Stomach (tissue), 9 donors: ENCODE results near the gene PRKG1. TPM values are rescaled to one million over a fixed set of nuclear protein-coding genes. Genes with fewer than 3 reads are reported as not detected.

Source experiments
- DNase-seq, 2 donors: peaks; one replicate each; pipeline versions ENCODE4 v3.0.0 to v3.0.0-alpha.2; 2013 to 2019
- H3K27ac ChIP-seq, 5 donors: fragments of 200-600 bp in 4 of 5; sonication (generic) in 4 of 5; one replicate each; pipeline ENCODE4 v1.5.1; 2013 to 2019; ENCODE audit warnings: mild to moderate bottlenecking in 1 of 5, moderate library complexity in 1 of 5
- H3K27me3 ChIP-seq, 3 donors: fragments of 200-600 bp; sonication (generic); one replicate each; pipeline ENCODE4 v1.5.1; 2017 to 2019; ENCODE audit warnings: mixed run types in 1 of 3
- H3K36me3 ChIP-seq, 4 donors: fragments of 200-600 bp; sonication (generic); 1 replicate in 3 of 4; 2 replicates in 1 of 4; pipeline ENCODE4 v1.5.1; 2016 to 2019
- H3K4me1 ChIP-seq, 4 donors: fragments of 200-600 bp; sonication (generic); one replicate each; pipeline ENCODE4 v1.5.1; 2016 to 2019
- H3K4me3 ChIP-seq, 4 donors: fragments of 200-600 bp; sonication (generic) in 3 of 4; one replicate each; pipeline ENCODE4 v1.5.1; 2016 to 2019; ENCODE audit warnings: mild to moderate bottlenecking in 1 of 4
- H3K9me3 ChIP-seq, 4 donors: fragments of 200-600 bp; sonication (generic); one replicate each; pipeline ENCODE4 v1.5.1; 2016 to 2019
- CTCF ChIP-seq, 7 experiments: fragments of 450-650 bp in 4 of 7; fragments of 200-600 bp in 3 of 7; sonication (generic) in 3 of 7; IDR thresholded peaks; one replicate each; pipeline ENCODE4 v1.5.1; 2016 to 2019; ENCODE audit warnings: antibody characterized with exemption in 7 of 7, control low read depth in 2 of 7, mild to moderate bottlenecking in 1 of 7
- EP300 ChIP-seq: sonication (generic); formaldehyde crosslinking; IDR thresholded peaks from one replicate; pipeline ENCODE4 v1.6.1; 2017; ENCODE audit warnings: antibody characterized with exemption
- POLR2A ChIP-seq, 4 donors: fragments of 450-650 bp; IDR thresholded peaks; one replicate each; pipeline ENCODE4 v1.6.1; 2016; ENCODE audit warnings: antibody characterized with exemption in 4 of 4, control low read depth in 2 of 4, mild to moderate bottlenecking in 1 of 4, moderate library complexity in 1 of 4
- POLR2AphosphoS5 ChIP-seq, 3 donors: sonication (generic); formaldehyde crosslinking; IDR thresholded peaks; one replicate each; pipeline ENCODE4 v1.6.1; 2016; ENCODE audit warnings: antibody characterized with exemption in 3 of 3
- WGBS, 5 donors: extraction: QIAGEN DNeasy Blood & Tissue Kit in 3 of 5; methylation state at CpG; one replicate each; pipeline versions ENCODE4 v1.1.5 to v1.1.7; 2013 to 2018; 5-methylcytosine and 5-hydroxymethylcytosine counted together
- intact Hi-C: fragments of 100-400 bp; cut with DNase I; formaldehyde crosslinking; loops from one replicate; pipeline ENCODE4 v1.15.1; 2023; ENCODE audit warnings: low total_unique reads
- polyA plus RNA-seq, 3 donors: library from polyadenylated mRNA; stranded (reverse); fragments of 200-250 nt; gene quantifications; one replicate each; pipeline ENCODE4 v1.2.3, GENCODE V29; 2013
- total RNA-seq, 5 donors: library from RNA; depleted of rRNA; stranded (reverse); fragments of >200 nt; gene quantifications; one replicate each; pipeline versions ENCODE4 v1.1.0 to v1.2.3, GENCODE V29; 2014 to 2016
- donor health status: healthy with polysubstance abuse.
- donor health status: Bipolar disorder and iron deficiency.
- donor health status: healthy.

Gene PRKG1
- total and polyA plus RNA-seq, 8 donors, result 1.5 to 89.2 (median 14.3) TPM

GRCh38 chr10:51508156-51508555 lies 433.9 kb downstream of the PRKG1 start:
- DNase-seq, result no peak
- Histone ChIP-seq H3K4me1 (no peaks in the 10 kb centered on the region), H3K9me3 (no peaks in the 10 kb centered on the region), H3K4me3 (no peak overlapping the region), H3K36me3 (no peaks in the 10 kb centered on the region), H3K27me3 (no peaks in the 10 kb centered on the region), H3K27ac (no peak overlapping the region)
- WGBS, 5 donors, result 86 to 89% (median 87%) methylated on average over 2 of the region's 2 CpGs
- intact Hi-C loops, result no loop called here
- TF ChIP-seq POLR2AphosphoS5 (IDR thresholded peaks at IDR 0.05) (no peak), EP300 (no peak), POLR2A (IDR thresholded peaks at IDR 0.05) (no peak), CTCF (IDR thresholded peaks at IDR 0.05) (no peak)

GRCh38 chr10:51510231-51510630 lies 435.9 kb downstream of the PRKG1 start:
- no peaks in the 10 kb centered on the region for H3K4me1 ChIP-seq
- DNase-seq, result no peak
- H3K27ac ChIP-seq, result no peak overlapping the region
- H3K9me3 ChIP-seq, result no peaks in the 10 kb centered on the region
- no peaks in the 10 kb centered on the region for H3K27me3 ChIP-seq
- TF ChIP-seq POLR2AphosphoS5 (IDR thresholded peaks at IDR 0.05) (no peak), POLR2A (IDR thresholded peaks at IDR 0.05) (no peak), CTCF (IDR thresholded peaks at IDR 0.05) (no peak), EP300 (no peak)
- 70 to 79% (median 76%) methylated on average over 2 of the region's 2 CpGs for WGBS, 5 donors
- no peak overlapping the region for H3K4me3 ChIP-seq
- no peaks in the 10 kb centered on the region for H3K36me3 ChIP-seq
- intact Hi-C loops, result no loop called here

GRCh38 chr10:51521605-51522004 lies 447.3 kb downstream of the PRKG1 start:
- Histone ChIP-seq H3K36me3 (no peaks in the 10 kb centered on the region), H3K4me3 (no peak overlapping the region), H3K4me1 (no peaks in the 10 kb centered on the region), H3K27ac (no peak overlapping the region), H3K27me3 (no peaks in the 10 kb centered on the region), H3K9me3 (no peaks in the 10 kb centered on the region)
- no peak for TF ChIP-seq CTCF (IDR thresholded peaks at IDR 0.05)
- no peak for TF ChIP-seq POLR2A (IDR thresholded peaks at IDR 0.05)
- TF ChIP-seq EP300, result no peak
- TF ChIP-seq POLR2AphosphoS5 (IDR thresholded peaks at IDR 0.05), result no peak
- 41 to 69% (median 56%) methylated on average over 2 of the region's 2 CpGs for WGBS, 5 donors
- intact Hi-C loops, result no loop called here
- no peak for DNase-seq

GRCh38 chr10:51522858-51523257 lies 448.6 kb downstream of the PRKG1 start:
- 72 to 88% (median 86%) methylated on average over 3 of the region's 3 CpGs for WGBS, 5 donors
- TF ChIP-seq CTCF (IDR thresholded peaks at IDR 0.05) (no peak), EP300 (no peak), POLR2AphosphoS5 (IDR thresholded peaks at IDR 0.05) (no peak), POLR2A (IDR thresholded peaks at IDR 0.05) (no peak)
- DNase-seq, result no peak
- Histone ChIP-seq H3K4me1 (peaks cover 0 to 10% (median 0%) of the 10 kb centered on the region in 4 donors), H3K9me3 (no peaks in the 10 kb centered on the region), H3K36me3 (no peaks in the 10 kb centered on the region), H3K4me3 (no peak overlapping the region), H3K27me3 (no peaks in the 10 kb centered on the region), H3K27ac (no peak overlapping the region)
- intact Hi-C loops, result no loop called here
